Kidney (tissue), 14 donors: ENCODE measurements around the gene IFRD2. TPM values are rescaled to one million over a fixed set of nuclear protein-coding genes. Genes with fewer than 3 reads are reported as not detected.
A peak's percentile ranks its signal among the peaks of the same experiment; 100 is the strongest.

Experiments
- DNase-seq, 5 donors: peaks; one replicate each; pipeline ENCODE4 v3.0.0-alpha.2; 2013 to 2020
- FAIRE-seq: peaks from 2 replicates; lab custom pipeline; 2012; peaks lifted over from hg19 to GRCh38; lab: Jason Lieb, UNC
- H3K27ac ChIP-seq, 2 donors: one replicate each; pipeline ENCODE4 v1.7.0; 2013; ENCODE audit warnings: low read depth in 2 of 2, low read length in 2 of 2, inconsistent platforms in 1 of 2
- H3K27me3 ChIP-seq: one replicate; pipeline ENCODE4 v1.7.1; 2013; ENCODE audit warnings: low read length, inconsistent platforms; ENCODE audit not compliant: control insufficient read depth, insufficient read depth
- H3K36me3 ChIP-seq, 3 donors: one replicate each; pipeline versions ENCODE4 v1.7.0 to v1.7.1; 2013; ENCODE audit warnings: low read length in 3 of 3, control low read depth in 1 of 3, inconsistent platforms in 1 of 3; ENCODE audit not compliant: insufficient read depth in 3 of 3, control insufficient read depth in 2 of 3
- H3K4me1 ChIP-seq, 3 donors: one replicate each; pipeline versions ENCODE4 v1.7.0 to v1.7.1; 2013; ENCODE audit warnings: low read length in 3 of 3, inconsistent platforms in 1 of 3, low read depth in 1 of 3; ENCODE audit not compliant: control insufficient read depth in 2 of 3, insufficient read depth in 2 of 3
- H3K4me3 ChIP-seq, 3 donors: one replicate each; pipeline versions ENCODE4 v1.7.0 to v1.8.1; 2013; ENCODE audit warnings: low read length in 3 of 3, control low read depth in 1 of 3, inconsistent platforms in 1 of 3
- H3K9ac ChIP-seq, 3 donors: one replicate each; pipeline versions ENCODE4 v1.7.0 to v1.7.1; 2013; ENCODE audit warnings: low read length in 3 of 3, control low read depth in 1 of 3, inconsistent platforms in 1 of 3
- H3K9me3 ChIP-seq, 3 donors: one replicate each; pipeline versions ENCODE4 v1.7.0 to v1.7.1; 2013; ENCODE audit warnings: low read length in 3 of 3, control low read depth in 1 of 3, inconsistent platforms in 1 of 3; ENCODE audit not compliant: control insufficient read depth in 2 of 3, insufficient read depth in 1 of 3
- intact Hi-C: fragments of 100-400 bp; cut with DNase I; formaldehyde crosslinking; loops from one replicate; pipeline ENCODE4 v1.11.1; 2022
- polyA plus RNA-seq: library from polyadenylated mRNA; stranded (reverse); fragments of 350-450 nt; fragmentation: Illumina TruSeq; extraction: RNeasy Lipid Tissue Mini Kit (QIAGEN cat#74804); gene quantifications from one replicate; pipeline ENCODE4 v1.2.3, GENCODE V29; 2014; ENCODE audit warnings: low read depth, low replicate concordance; ENCODE audit not compliant: insufficient read depth
- total RNA-seq: library from RNA; stranded (reverse); fragmentation: NEBNext Ultra II Directional; extraction: Animal tissue kit (Norgen Biotek cat#: 25700); gene quantifications from one replicate; pipeline ENCODE4 v1.2.1, GENCODE V29; 2021
- TF ChIP-seq, protein P1 (sequence below): IDR thresholded peaks from 3 replicates; pipeline ENCODE4 v1.5.1; 2012; ENCODE audit warnings: mild to moderate bottlenecking, moderate library complexity, borderline replicate concordance; ENCODE audit not compliant: insufficient read depth; ENCODE audit errors: extremely low read depth
- donor health status: control.
- donor health status: control.
- donor health status: control.
- donor health status: control.
- donor health status: control.
- donor health status: DM: yes; HTN: yes; CAD: no.
- donor health status: Normal renal cell carcinoma (clear cell type).

Gene IFRD2
- total and polyA plus RNA-seq, 2 donors from 2014 or later: 54.1 to 78.1 TPM

DNA sequence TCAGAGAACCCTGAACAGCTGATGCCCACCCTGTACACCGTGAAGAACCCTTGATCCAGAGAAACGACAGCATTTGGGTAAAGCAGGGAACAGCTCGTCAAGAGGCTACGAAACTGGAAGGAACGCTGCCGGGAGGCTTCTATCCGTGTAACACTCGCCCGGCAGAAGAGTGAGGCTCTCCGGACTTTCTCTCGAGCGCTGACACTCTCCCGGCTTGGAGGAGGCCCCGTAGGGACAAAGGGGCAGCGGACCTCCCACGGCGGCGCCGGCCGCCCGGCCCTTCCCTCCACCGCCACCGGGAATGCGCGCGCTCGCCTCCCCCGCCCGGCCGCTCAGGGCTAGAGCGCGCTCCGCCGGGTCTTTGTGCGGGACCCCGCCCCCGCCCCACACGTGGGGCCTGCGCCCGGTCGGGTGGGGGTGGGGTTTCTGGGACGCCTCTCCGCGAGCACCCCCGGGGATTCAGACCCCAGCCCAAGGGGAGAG is 28.7 kb upstream of the IFRD2 start:
- DNase-seq: peak; percentile 88 to 96 (median 93)
- peaks cover 6 to 26% (median 17%) of the 10 kb centered on the region in 3 donors for H3K36me3 ChIP-seq
- intact Hi-C loops: no loop called here
- no peak for FAIRE-seq
- no peaks in the 10 kb centered on the region for H3K9me3 ChIP-seq
- TF ChIP-seq, protein P1, sequence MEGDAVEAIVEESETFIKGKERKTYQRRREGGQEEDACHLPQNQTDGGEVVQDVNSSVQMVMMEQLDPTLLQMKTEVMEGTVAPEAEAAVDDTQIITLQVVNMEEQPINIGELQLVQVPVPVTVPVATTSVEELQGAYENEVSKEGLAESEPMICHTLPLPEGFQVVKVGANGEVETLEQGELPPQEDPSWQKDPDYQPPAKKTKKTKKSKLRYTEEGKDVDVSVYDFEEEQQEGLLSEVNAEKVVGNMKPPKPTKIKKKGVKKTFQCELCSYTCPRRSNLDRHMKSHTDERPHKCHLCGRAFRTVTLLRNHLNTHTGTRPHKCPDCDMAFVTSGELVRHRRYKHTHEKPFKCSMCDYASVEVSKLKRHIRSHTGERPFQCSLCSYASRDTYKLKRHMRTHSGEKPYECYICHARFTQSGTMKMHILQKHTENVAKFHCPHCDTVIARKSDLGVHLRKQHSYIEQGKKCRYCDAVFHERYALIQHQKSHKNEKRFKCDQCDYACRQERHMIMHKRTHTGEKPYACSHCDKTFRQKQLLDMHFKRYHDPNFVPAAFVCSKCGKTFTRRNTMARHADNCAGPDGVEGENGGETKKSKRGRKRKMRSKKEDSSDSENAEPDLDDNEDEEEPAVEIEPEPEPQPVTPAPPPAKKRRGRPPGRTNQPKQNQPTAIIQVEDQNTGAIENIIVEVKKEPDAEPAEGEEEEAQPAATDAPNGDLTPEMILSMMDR: no peak
- H3K9ac ChIP-seq: peak overlapping the region; percentile 77 to 99 (median 77)
- peak overlapping the region; percentile 97 to 99 for H3K27ac ChIP-seq
- H3K4me3 ChIP-seq: peak overlapping the region; percentile 79 to 98 (median 97)
- H3K4me1 ChIP-seq: peaks cover 3 to 52% (median 30%) of the 10 kb centered on the region in 3 donors
- no peaks in the 10 kb centered on the region for H3K27me3 ChIP-seq

DNA sequence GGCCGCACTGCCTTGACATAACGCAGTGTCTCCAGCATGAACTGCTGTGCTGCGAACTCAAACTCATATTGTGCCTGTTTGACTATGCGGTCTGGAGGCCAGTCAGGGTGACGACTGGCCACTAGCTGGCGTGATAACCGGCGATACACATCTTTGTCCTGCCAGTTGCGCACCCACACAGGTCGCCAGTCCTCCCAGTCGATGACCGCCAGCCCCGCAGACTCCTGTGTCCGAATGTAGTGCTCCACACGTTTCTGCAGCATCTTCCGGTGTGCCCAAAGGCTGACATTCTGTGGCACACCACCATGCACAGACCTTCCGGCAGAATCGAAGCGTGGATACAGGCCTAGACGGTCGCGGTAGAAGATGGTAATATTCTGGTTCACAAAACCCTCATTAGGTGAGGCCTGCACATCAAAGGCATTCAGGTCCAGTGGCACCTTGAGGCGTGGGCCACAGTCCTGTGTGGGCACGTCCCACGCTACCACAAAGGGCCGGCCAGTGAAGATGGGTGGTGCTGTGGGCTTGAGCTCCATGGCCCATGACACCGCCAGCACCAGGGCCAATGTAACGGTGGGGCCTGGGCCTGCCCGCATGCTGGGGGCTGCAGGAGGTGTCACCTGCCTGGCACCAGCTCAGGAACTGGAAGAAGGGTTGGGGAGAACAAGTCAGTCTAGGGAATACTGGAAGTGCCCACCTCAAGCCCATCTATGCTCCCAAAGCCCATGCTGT is 27.8 kb upstream of the IFRD2 start:
- peak in 2 of 5 donors; percentile 64 to 80 for DNase-seq
- Histone ChIP-seq H3K27ac (peak overlapping the region in 1 of 2 donors; percentile 99), H3K4me3 (peak overlapping the region; percentile 79 to 98 (median 97)), H3K36me3 (peaks cover 6 to 21% (median 14%) of the 10 kb centered on the region in 3 donors), H3K27me3 (no peaks in the 10 kb centered on the region), H3K9me3 (no peaks in the 10 kb centered on the region), H3K9ac (peak overlapping the region; percentile 77 to 99 (median 77)), H3K4me1 (peaks cover 3 to 52% (median 30%) of the 10 kb centered on the region in 3 donors)
- FAIRE-seq: no peak
- TF ChIP-seq, protein P1: no peak
- intact Hi-C loops: no loop called here

DNA sequence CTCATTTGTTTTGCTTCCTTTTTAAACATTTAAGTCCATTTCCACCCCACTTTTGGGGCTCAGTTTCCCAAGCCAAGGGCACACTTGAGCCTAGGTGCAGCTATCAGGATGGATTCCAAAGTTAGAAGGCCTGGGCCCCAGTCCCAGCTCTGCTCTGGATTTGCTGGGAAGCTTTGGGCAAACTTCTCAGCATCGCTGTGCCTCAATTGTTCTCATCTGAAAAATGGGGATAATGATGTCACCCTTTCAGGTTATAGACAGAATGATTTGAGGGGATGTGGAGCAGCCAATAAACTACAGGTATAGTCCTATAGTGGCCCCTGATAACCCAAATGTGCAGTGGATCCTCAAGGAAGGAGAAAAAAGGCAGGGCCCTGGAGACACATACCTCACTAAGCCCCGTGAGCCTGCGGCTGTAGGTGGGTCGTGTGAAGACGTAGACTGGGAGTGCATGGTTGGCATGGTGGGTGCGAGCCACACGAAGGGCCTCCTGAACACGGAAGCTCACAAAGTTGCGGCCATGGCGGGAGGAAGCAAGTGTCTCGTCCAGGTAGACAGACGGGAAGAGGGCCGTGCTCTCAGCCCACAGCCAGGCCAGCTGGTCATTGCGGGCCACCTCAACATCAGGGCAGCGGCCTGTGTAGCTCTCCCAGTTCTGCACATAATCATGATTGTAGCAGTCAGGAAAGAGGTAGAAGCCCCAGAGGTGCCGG is 27.1 kb upstream of the IFRD2 start:
- Histone ChIP-seq H3K9ac (peak overlapping the region in 2 of 3 donors; percentile 12 to 99), H3K4me1 (peaks cover 3 to 49% (median 29%) of the 10 kb centered on the region in 3 donors), H3K4me3 (peak overlapping the region; percentile 2 to 98 (median 97)), H3K27ac (no peak overlapping the region), H3K36me3 (peaks cover 6 to 21% (median 14%) of the 10 kb centered on the region in 3 donors), H3K27me3 (no peaks in the 10 kb centered on the region), H3K9me3 (no peaks in the 10 kb centered on the region)
- intact Hi-C loops: no loop called here
- DNase-seq (peak in 1 of 5 donors; percentile 56), FAIRE-seq (no peak)
- TF ChIP-seq, protein P1: no peak
